Measurements from ENCODE around the gene PALM3.
"Not testable (repeated sequence)": the region's sequence is repeated elsewhere in the genome, so short reads cannot be mapped to it uniquely, and the experiment has no call there.

Gene PALM3

GRCh38 chr19:14061081-14061749, 661 bp downstream of the PALM3 start:
- H3K27ac ChIP-seq, result no peak overlapping the region
- DNase-seq (ENCODE audit: low read depth, low spot score), result no peak

- H3K27ac ChIP-seq, result no peak overlapping the region
- no peak for DNase-seq (ENCODE audit: low read depth, low spot score)
These were observed 2.2 kb downstream of the PALM3 start for GRCh38 chr19:14059652-14060155.

- H3K27ac ChIP-seq, result no peak overlapping the region
- DNase-seq (ENCODE audit: low read depth, low spot score), result no peak
These were observed 2.8 kb downstream of the PALM3 start for GRCh38 chr19:14059093-14059480.

GRCh38 chr19:14058182-14059092, 3.4 kb downstream of the PALM3 start:
- DNase-seq (ENCODE audit: low read depth, low spot score), result no peak
- no peak overlapping the region for H3K27ac ChIP-seq

GRCh38 chr19:14056741-14057356, 5.0 kb downstream of the PALM3 start:
- no peak for DNase-seq (ENCODE audit: low read depth, low spot score)
- no peak overlapping the region for H3K27ac ChIP-seq

GRCh38 chr19:14056069-14056666, 5.7 kb downstream of the PALM3 start:
- H3K27ac ChIP-seq, result no peak overlapping the region
- no peak for DNase-seq (ENCODE audit: low read depth, low spot score)

GRCh38 chr19:14055396-14055795, 6.5 kb downstream of the PALM3 start:
- H3K27ac ChIP-seq, result no peak overlapping the region
- DNase-seq (ENCODE audit: low read depth, low spot score), result no peak

- DNase-seq (ENCODE audit: low read depth, low spot score), result no peak
- no peak overlapping the region for H3K27ac ChIP-seq
These were observed 7.2 kb downstream of the PALM3 start for GRCh38 chr19:14054721-14055120.

GRCh38 chr19:14054099-14054498, 7.8 kb downstream of the PALM3 start:
- DNase-seq (ENCODE audit: low read depth, low spot score), result no peak
- H3K27ac ChIP-seq, result no peak overlapping the region

GRCh38 chr19:14053500-14053899, 8.4 kb downstream of the PALM3 start:
- no peak for DNase-seq (ENCODE audit: low read depth, low spot score)
- H3K27ac ChIP-seq, result no peak overlapping the region

GRCh38 chr19:14053032-14053431, 8.8 kb downstream of the PALM3 start:
- no peak for DNase-seq (ENCODE audit: low read depth, low spot score)
- H3K27ac ChIP-seq, result no peak overlapping the region

GRCh38 chr19:14052470-14052869, 9.4 kb downstream of the PALM3 start:
- no peak for DNase-seq (ENCODE audit: low read depth, low spot score)
- no peak overlapping the region for H3K27ac ChIP-seq

GRCh38 chr19:14051980-14052379, 9.9 kb downstream of the PALM3 start:
- DNase-seq (ENCODE audit: low read depth, low spot score), result no peak
- H3K27ac ChIP-seq, result no peak overlapping the region

GRCh38 chr19:14050961-14051360, 10.9 kb downstream of the PALM3 start:
- not testable (repeated sequence) for DNase-seq (ENCODE audit: low read depth, low spot score); H3K27ac ChIP-seq

- H3K27ac ChIP-seq, result no peak overlapping the region
- no peak for DNase-seq (ENCODE audit: low read depth, low spot score)
These were observed 11.4 kb downstream of the PALM3 start for GRCh38 chr19:14050512-14050911.

- DNase-seq (ENCODE audit: low read depth, low spot score), result no peak
- H3K27ac ChIP-seq, result no peak overlapping the region
These were observed 13.3 kb downstream of the PALM3 start for GRCh38 chr19:14048443-14049153.

- not testable (repeated sequence) for DNase-seq (ENCODE audit: low read depth, low spot score); H3K27ac ChIP-seq
These were observed 14.0 kb downstream of the PALM3 start for GRCh38 chr19:14047866-14048265.

GRCh38 chr19:14042659-14043608, 18.9 kb downstream of the PALM3 start:
- not testable (repeated sequence) for H3K27ac ChIP-seq

GRCh38 chr19:14039181-14039580, 22.7 kb downstream of the PALM3 start:
- H3K27ac ChIP-seq, result no peak overlapping the region
- DNase-seq (ENCODE audit: low read depth, low spot score), result no peak

More at GRCh38 chr19:14042659-14043608, 18.9 kb downstream of the PALM3 start:
- not testable (repeated sequence) for DNase-seq (ENCODE audit: low read depth, low spot score)
